NCI-H1694 (cell line): ENCODE measurements around the gene RCAN1.
"Not testable (repeated sequence)": the region's sequence is repeated elsewhere in the genome, so short reads cannot be mapped to it uniquely, and the experiment has no call there.

Source experiments
- DNase-seq: peaks from one replicate; lab custom pipeline; 2025; lab: John Stamatoyannopoulos, UW

Gene RCAN1

GRCh38 chr21:34514576-34515115 is 100.3 kb downstream of the RCAN1 start:
- no peak for DNase-seq

- DNase-seq, result no peak
These were observed 101.7 kb downstream of the RCAN1 start for GRCh38 chr21:34513129-34513675.

GRCh38 chr21:34511787-34512455 is 103.0 kb downstream of the RCAN1 start, which contains the start of gene KCNE1:
Gene KCNE1 (minus strand): TSS chr21:34512210. CDS start chr21:34449634, 62,576 bp downstream.
- no peak for DNase-seq

- DNase-seq, result no peak
These were observed 103.7 kb downstream of the RCAN1 start for GRCh38 chr21:34511181-34511580.

GRCh38 chr21:34510148-34511142 is 104.5 kb downstream of the RCAN1 start:
- DNase-seq, result no peak

- DNase-seq, result no peak
These were observed 105.8 kb downstream of the RCAN1 start for GRCh38 chr21:34509151-34509550.

GRCh38 chr21:34504595-34504994 is 110.3 kb downstream of the RCAN1 start:
- no peak for DNase-seq

- DNase-seq, result no peak
These were observed 112.3 kb downstream of the RCAN1 start for GRCh38 chr21:34502480-34503106.

GRCh38 chr21:34501716-34502115 is 113.2 kb downstream of the RCAN1 start:
- DNase-seq, result no peak

- no peak for DNase-seq
These were observed 114.7 kb downstream of the RCAN1 start for GRCh38 chr21:34500191-34500590.

- DNase-seq, result no peak
These were observed 115.8 kb downstream of the RCAN1 start for GRCh38 chr21:34499116-34499515.

GRCh38 chr21:34498623-34499022 is 116.3 kb downstream of the RCAN1 start:
- no peak for DNase-seq

- DNase-seq, result not testable (repeated sequence)
These were observed 131.1 kb downstream of the RCAN1 start for GRCh38 chr21:34483854-34484253.

GRCh38 chr21:34483435-34483834 is 131.5 kb downstream of the RCAN1 start:
- not testable (repeated sequence) for DNase-seq

GRCh38 chr21:34467333-34467732 is 147.6 kb downstream of the RCAN1 start:
- not testable (repeated sequence) for DNase-seq
